ENCODE results near the gene C2orf76. TPM values are rescaled to one million over a fixed set of nuclear protein-coding genes. Genes with fewer than 3 reads are reported as not detected.

Gene C2orf76
- total RNA-seq, 1 donor from 2014 or later: 11.0 TPM

- Mint-ChIP-seq H3K9me3 (ENCODE audit: low read depth) (no peaks in the 10 kb centered on the region), H3K27me3 (ENCODE audit: low read depth) (peaks cover 22% of the 10 kb centered on the region), H3K4me1 (ENCODE audit: low read depth) (peaks cover 14% of the 10 kb centered on the region), H3K27ac (ENCODE audit: unreplicated experiment) (no peak overlapping the region), H3K36me3 (ENCODE audit: low read depth) (no peaks in the 10 kb centered on the region), H3K4me3 (ENCODE audit: unreplicated experiment) (no peak overlapping the region)
- DNase-seq (ENCODE audit: low spot score): no peak
- TF ChIP-seq, protein P1, sequence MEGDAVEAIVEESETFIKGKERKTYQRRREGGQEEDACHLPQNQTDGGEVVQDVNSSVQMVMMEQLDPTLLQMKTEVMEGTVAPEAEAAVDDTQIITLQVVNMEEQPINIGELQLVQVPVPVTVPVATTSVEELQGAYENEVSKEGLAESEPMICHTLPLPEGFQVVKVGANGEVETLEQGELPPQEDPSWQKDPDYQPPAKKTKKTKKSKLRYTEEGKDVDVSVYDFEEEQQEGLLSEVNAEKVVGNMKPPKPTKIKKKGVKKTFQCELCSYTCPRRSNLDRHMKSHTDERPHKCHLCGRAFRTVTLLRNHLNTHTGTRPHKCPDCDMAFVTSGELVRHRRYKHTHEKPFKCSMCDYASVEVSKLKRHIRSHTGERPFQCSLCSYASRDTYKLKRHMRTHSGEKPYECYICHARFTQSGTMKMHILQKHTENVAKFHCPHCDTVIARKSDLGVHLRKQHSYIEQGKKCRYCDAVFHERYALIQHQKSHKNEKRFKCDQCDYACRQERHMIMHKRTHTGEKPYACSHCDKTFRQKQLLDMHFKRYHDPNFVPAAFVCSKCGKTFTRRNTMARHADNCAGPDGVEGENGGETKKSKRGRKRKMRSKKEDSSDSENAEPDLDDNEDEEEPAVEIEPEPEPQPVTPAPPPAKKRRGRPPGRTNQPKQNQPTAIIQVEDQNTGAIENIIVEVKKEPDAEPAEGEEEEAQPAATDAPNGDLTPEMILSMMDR (IDR thresholded peaks at IDR 0.05): no peak
Observed at GRCh38 chr2:119384971-119385370, 18.3 kb upstream of the C2orf76 start.

GRCh38 chr2:119383410-119384140 lies 16.9 kb upstream of the C2orf76 start:
- Mint-ChIP-seq H3K27ac (ENCODE audit: unreplicated experiment) (no peak overlapping the region), H3K9me3 (ENCODE audit: low read depth) (no peaks in the 10 kb centered on the region), H3K36me3 (ENCODE audit: low read depth) (no peaks in the 10 kb centered on the region), H3K4me1 (ENCODE audit: low read depth) (peaks cover 9% of the 10 kb centered on the region), H3K27me3 (ENCODE audit: low read depth) (peaks cover 22% of the 10 kb centered on the region), H3K4me3 (ENCODE audit: unreplicated experiment) (no peak overlapping the region)
- TF ChIP-seq, protein P1 (IDR thresholded peaks at IDR 0.05): no peak
- DNase-seq (ENCODE audit: low spot score): no peak

DNA sequence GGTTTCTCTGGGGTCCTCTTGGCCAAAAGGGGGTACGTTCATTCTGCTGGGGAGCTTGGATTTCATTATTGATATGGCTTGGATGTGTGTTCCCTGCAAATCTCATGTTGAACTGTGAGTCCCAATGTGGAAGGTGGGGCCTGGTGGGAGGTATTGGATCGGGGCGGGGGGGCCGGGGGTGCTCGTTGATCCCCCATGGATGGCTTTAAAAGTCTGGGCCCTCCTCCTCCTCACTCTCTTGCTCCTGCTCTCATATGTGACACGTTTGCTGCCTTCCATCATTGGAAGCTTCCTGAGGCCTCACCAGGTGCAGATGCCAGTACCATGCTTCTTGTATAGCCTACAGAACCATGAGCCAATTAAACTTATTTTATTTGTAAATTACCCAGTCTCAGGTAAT lies 11.9 kb upstream of the C2orf76 start:
- Mint-ChIP-seq H3K4me1 (ENCODE audit: low read depth) (peaks cover 8% of the 10 kb centered on the region), H3K36me3 (ENCODE audit: low read depth) (peaks cover 12% of the 10 kb centered on the region), H3K27me3 (ENCODE audit: low read depth) (peaks cover 18% of the 10 kb centered on the region), H3K9me3 (ENCODE audit: low read depth) (peaks cover 11% of the 10 kb centered on the region), H3K27ac (ENCODE audit: unreplicated experiment) (no peak overlapping the region), H3K4me3 (ENCODE audit: unreplicated experiment) (no peak overlapping the region)
- TF ChIP-seq, protein P1 (IDR thresholded peaks at IDR 0.05): no peak
- no peak for DNase-seq (ENCODE audit: low spot score)

GRCh38 chr2:119377993-119378345 lies 11.3 kb upstream of the C2orf76 start:
- peaks cover 8% of the 10 kb centered on the region for H3K4me1 Mint-ChIP-seq (ENCODE audit: low read depth)
- H3K27me3 Mint-ChIP-seq (ENCODE audit: low read depth): peaks cover 15% of the 10 kb centered on the region
- H3K4me3 Mint-ChIP-seq (ENCODE audit: unreplicated experiment): no peak overlapping the region
- TF ChIP-seq, protein P1 (IDR thresholded peaks at IDR 0.05): no peak
- peaks cover 12% of the 10 kb centered on the region for H3K9me3 Mint-ChIP-seq (ENCODE audit: low read depth)
- H3K36me3 Mint-ChIP-seq (ENCODE audit: low read depth): peaks cover 18% of the 10 kb centered on the region
- H3K27ac Mint-ChIP-seq (ENCODE audit: unreplicated experiment): no peak overlapping the region
- DNase-seq (ENCODE audit: low spot score): no peak

GRCh38 chr2:119377294-119377992 lies 10.8 kb upstream of the C2orf76 start:
- H3K4me3 Mint-ChIP-seq (ENCODE audit: unreplicated experiment): no peak overlapping the region
- no peak overlapping the region for H3K27ac Mint-ChIP-seq (ENCODE audit: unreplicated experiment)
- peaks cover 15% of the 10 kb centered on the region for H3K27me3 Mint-ChIP-seq (ENCODE audit: low read depth)
- no peak for DNase-seq (ENCODE audit: low spot score)
- TF ChIP-seq, protein P1 (IDR thresholded peaks at IDR 0.05): no peak
- peaks cover 23% of the 10 kb centered on the region for H3K36me3 Mint-ChIP-seq (ENCODE audit: low read depth)
- peaks cover 8% of the 10 kb centered on the region for H3K4me1 Mint-ChIP-seq (ENCODE audit: low read depth)
- H3K9me3 Mint-ChIP-seq (ENCODE audit: low read depth): peaks cover 12% of the 10 kb centered on the region
